Measurements from ENCODE around the gene PAQR7.

Gene PAQR7

GRCh38 chr1:25871086-25871703, 4.3 kb downstream of the PAQR7 start:
- no peak overlapping the region for H3K4me3 ChIP-seq (ENCODE audit: low read depth, low read length)
- DNase-seq (ENCODE audit: low read depth, low spot score) = no peak
- in situ Hi-C loops (cut with HindIII; ENCODE audit: low sequenced_read_pairs) = no loop called here
- TF ChIP-seq CTCF (IDR thresholded peaks at IDR 0.05; ENCODE audit: low read depth, low read length) = no peak

- H3K4me3 ChIP-seq (ENCODE audit: low read depth, low read length) = no peak overlapping the region
- DNase-seq (ENCODE audit: low read depth, low spot score) = no peak
- in situ Hi-C loops (cut with HindIII; ENCODE audit: low sequenced_read_pairs) = no loop called here
- TF ChIP-seq CTCF (IDR thresholded peaks at IDR 0.05; ENCODE audit: low read depth, low read length) = no peak
Measured at GRCh38 chr1:25870614-25871013, 4.9 kb downstream of the PAQR7 start.

GRCh38 chr1:25869909-25870606, 5.5 kb downstream of the PAQR7 start:
- in situ Hi-C loops (cut with HindIII; ENCODE audit: low sequenced_read_pairs) = no loop called here
- no peak overlapping the region for H3K4me3 ChIP-seq (ENCODE audit: low read depth, low read length)
- no peak for DNase-seq (ENCODE audit: low read depth, low spot score)
- no peak for TF ChIP-seq CTCF (IDR thresholded peaks at IDR 0.05; ENCODE audit: low read depth, low read length)

GRCh38 chr1:25867210-25867991, 8.1 kb downstream of the PAQR7 start:
- TF ChIP-seq CTCF (IDR thresholded peaks at IDR 0.05; ENCODE audit: low read depth, low read length) = no peak
- DNase-seq (ENCODE audit: low read depth, low spot score) = no peak
- no peak overlapping the region for H3K4me3 ChIP-seq (ENCODE audit: low read depth, low read length)
- in situ Hi-C loops (cut with HindIII; ENCODE audit: low sequenced_read_pairs) = no loop called here

GRCh38 chr1:25866288-25866687, 9.2 kb downstream of the PAQR7 start:
- no peak overlapping the region for H3K4me3 ChIP-seq (ENCODE audit: low read depth, low read length)
- DNase-seq (ENCODE audit: low read depth, low spot score) = no peak
- no peak for TF ChIP-seq CTCF (IDR thresholded peaks at IDR 0.05; ENCODE audit: low read depth, low read length)
- in situ Hi-C loops (cut with HindIII; ENCODE audit: low sequenced_read_pairs) = no loop called here

GRCh38 chr1:25864434-25864833, 11.1 kb downstream of the PAQR7 start:
- H3K4me3 ChIP-seq (ENCODE audit: low read depth, low read length) = no peak overlapping the region
- no peak for DNase-seq (ENCODE audit: low read depth, low spot score)
- in situ Hi-C loops (cut with HindIII; ENCODE audit: low sequenced_read_pairs) = no loop called here
- TF ChIP-seq CTCF (IDR thresholded peaks at IDR 0.05; ENCODE audit: low read depth, low read length) = no peak

All from astrocyte of the spinal cord (primary cell).